MG63 (cell line): ENCODE data around the gene SLC46A2. TPM values are rescaled to one million over a fixed set of nuclear protein-coding genes. Genes with fewer than 3 reads are reported as not detected.
A peak's percentile ranks its signal among the peaks of the same experiment; 100 is the strongest.

ENCODE experiments used
- DNase-seq: peaks from one replicate; pipeline ENCODE4 v3.0.0-alpha.2; 2020
- H3K27me3 ChIP-seq: fragments of 250-450 bp; sonication (Bioruptor Pico); 2 replicates; pipeline ENCODE4 v1.5.1; 2020; ENCODE audit warnings: mild to moderate bottlenecking, moderate library complexity
- H3K36me3 ChIP-seq: fragments of 250-450 bp; sonication (Bioruptor Pico); 2 replicates; pipeline ENCODE4 v1.5.1; 2020; ENCODE audit warnings: mild to moderate bottlenecking, moderate library complexity
- H3K4me3 ChIP-seq: fragments of 250-450 bp; sonication (Bioruptor Pico); 2 replicates; pipeline ENCODE4 v1.5.1; 2020; ENCODE audit warnings: mild to moderate bottlenecking, moderate library complexity
- H3K9me3 ChIP-seq: fragments of 250-450 bp; sonication (Bioruptor Pico); 2 replicates; pipeline ENCODE4 v1.5.1; 2020; ENCODE audit warnings: mild to moderate bottlenecking, moderate library complexity
- total RNA-seq: library from RNA; depleted of rRNA; stranded (reverse); fragments of >200 nt; shearing (Covaris generic); gene quantifications from 2 replicates; pipeline ENCODE4 v1.2.3, GENCODE V29; 2014; ENCODE audit warnings: low replicate concordance

SLC46A2 gene
- total RNA-seq, 1 experiment from 2014 or later, result not detected

DNA sequence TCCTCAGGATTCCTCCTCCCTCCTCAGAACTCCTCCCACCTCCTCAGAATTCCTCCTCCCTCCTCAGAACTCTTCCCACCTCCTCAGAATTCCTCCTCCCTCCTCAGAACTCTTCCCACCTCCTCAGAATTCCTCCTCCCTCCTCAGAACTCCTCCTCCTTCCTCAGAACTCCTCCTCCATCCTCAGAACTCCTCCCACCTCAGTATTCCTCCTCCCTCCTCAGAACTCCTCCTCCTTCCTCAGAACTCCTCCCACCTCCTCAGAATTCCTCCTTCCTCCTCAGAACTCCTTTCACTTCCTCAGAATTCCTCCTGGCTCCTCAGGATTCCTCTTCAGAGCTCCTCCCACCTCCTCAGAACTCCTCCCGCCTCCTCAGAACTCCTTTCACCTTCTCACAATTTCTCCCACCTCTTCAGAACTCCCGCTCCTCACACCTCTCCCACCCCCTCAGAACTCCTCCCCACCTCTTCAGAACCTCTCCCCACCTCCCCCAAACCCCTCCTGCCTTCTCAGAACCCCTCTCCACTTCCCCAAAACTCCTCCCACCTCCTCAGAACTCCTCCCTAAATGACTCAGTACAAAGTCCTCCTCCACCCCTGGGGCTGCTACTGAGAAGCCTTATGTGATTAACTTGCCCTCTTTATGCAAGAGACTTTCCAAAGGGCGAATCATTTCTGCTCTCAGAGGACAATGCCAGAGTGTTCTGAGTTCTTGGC, 23.2 kb downstream of the SLC46A2 start:
- Histone ChIP-seq H3K36me3 (peaks cover 11% of the 10 kb centered on the region), H3K27me3 (no peaks in the 10 kb centered on the region), H3K9me3 (no peaks in the 10 kb centered on the region), H3K4me3 (no peak overlapping the region)
- DNase-seq, result peak; percentile 75

DNA sequence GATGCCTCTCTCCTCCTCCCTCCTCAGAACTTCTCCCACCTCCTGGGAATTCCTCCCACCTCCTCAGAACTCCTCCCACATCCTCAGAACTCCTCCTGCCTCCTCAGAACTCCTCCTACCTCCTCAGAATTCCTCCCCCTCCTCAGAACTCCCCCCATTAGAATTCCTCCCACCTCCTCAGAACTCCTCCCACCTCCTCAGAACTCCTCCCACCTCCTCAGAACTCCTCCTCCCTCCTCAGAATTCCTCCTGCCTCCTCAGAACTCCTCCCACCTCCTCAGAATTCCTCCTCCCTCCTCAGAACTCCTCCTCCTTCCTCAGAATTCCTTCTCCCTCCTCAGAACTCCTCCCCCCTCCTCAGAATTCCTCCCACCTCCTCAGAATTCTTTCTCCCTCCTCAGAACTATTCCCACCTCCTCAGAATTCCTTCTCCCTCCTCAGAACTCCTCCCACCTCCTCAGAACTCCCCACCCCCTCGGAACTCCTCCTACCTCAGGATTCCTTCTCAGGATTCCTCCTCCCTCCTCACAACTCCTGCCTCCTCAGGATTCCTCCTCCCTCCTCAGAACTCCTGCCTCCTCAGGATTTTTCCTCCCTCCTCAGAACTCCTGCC, 23.9 kb downstream of the SLC46A2 start:
- peak; percentile 79 for DNase-seq
- H3K9me3 ChIP-seq, result no peaks in the 10 kb centered on the region
- H3K36me3 ChIP-seq, result peaks cover 11% of the 10 kb centered on the region
- no peak overlapping the region for H3K4me3 ChIP-seq
- H3K27me3 ChIP-seq, result no peaks in the 10 kb centered on the region

DNA sequence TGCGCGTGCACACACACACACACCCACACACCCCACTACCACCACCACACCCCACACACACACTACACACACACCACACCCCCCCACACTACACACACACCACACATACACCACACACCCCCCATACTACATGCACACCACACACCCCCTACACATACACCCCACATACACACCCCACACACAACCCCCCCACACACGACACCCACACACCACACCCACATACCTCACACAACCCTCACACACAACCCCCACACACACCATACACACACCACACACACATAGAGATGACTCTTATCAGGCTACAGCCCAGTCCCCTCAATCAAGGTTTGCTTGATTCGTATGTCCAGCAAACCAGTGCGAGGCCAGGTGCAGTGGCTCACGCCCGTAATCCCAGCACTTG, 25.7 kb downstream of the SLC46A2 start:
- Histone ChIP-seq H3K9me3 (no peaks in the 10 kb centered on the region), H3K36me3 (peaks cover 8% of the 10 kb centered on the region), H3K27me3 (no peaks in the 10 kb centered on the region), H3K4me3 (no peak overlapping the region)
- no peak for DNase-seq

DNA sequence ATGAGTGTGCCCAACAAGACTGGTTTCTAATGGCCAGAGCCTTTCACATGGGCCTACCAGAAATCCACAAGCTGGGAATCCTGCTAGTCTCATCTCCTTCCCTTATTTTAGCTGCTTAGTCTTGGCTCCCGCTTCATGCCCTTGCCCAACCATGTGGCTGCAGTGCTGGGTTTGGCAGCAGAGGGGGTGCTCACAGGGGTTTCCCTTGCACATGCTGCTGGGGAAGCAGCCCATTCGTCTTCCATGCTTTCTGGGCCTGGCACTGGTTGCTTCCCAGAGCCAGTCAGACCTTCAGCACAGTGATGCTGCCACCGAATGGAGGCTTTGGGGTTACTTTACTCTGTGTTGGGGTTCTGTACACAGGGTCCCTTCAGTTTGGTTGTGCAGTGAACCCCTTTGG, 26.3 kb downstream of the SLC46A2 start:
- no peaks in the 10 kb centered on the region for H3K27me3 ChIP-seq
- no peak overlapping the region for H3K4me3 ChIP-seq
- H3K36me3 ChIP-seq, result peaks cover 8% of the 10 kb centered on the region
- no peak for DNase-seq
- H3K9me3 ChIP-seq, result no peaks in the 10 kb centered on the region

DNA sequence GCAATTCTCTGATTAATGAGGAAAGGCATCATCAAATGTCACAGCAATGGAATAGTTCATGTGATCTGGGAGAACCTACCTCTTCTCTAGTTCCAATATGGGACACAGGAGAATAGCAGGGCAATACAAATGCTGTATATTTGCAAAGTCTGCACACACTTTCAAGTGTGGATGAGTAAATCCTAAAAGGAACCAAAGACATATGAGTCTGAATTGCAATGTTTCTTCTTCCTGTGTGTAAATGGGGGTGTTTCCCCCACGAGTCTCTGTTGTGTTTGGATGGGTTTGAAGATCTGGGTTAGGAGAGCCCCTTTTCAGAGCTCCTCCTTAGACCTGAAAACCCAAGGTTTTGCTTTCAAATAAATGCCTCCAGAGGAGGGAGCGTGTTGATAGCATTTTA, 26.9 kb downstream of the SLC46A2 start:
- Histone ChIP-seq H3K4me3 (no peak overlapping the region), H3K9me3 (no peaks in the 10 kb centered on the region), H3K27me3 (no peaks in the 10 kb centered on the region), H3K36me3 (peaks cover 8% of the 10 kb centered on the region)
- no peak for DNase-seq

DNA sequence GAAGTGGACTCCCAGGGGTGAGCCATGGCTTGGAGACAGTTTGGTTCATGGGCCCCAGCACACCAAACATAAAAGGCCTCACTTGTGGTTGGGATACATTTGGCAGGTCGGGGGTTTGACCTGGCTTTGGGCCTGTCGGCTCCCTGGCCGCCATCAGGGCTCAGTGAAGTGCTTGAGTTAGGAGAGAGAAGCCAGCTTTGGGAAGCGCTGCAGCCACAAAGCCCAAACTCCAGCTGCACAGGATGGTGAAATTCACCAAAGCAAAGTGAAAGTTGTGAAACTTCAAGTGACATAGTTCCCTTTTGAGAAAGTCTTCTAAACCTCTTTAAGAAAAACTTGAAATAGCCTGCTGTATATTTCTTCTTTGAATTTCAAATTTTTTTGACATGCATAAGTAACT, 27.5 kb downstream of the SLC46A2 start:
- Histone ChIP-seq H3K36me3 (peaks cover 4% of the 10 kb centered on the region; the same call in 1 of the 2 replicates), H3K9me3 (no peaks in the 10 kb centered on the region), H3K27me3 (no peaks in the 10 kb centered on the region), H3K4me3 (no peak overlapping the region)
- no peak for DNase-seq

DNA sequence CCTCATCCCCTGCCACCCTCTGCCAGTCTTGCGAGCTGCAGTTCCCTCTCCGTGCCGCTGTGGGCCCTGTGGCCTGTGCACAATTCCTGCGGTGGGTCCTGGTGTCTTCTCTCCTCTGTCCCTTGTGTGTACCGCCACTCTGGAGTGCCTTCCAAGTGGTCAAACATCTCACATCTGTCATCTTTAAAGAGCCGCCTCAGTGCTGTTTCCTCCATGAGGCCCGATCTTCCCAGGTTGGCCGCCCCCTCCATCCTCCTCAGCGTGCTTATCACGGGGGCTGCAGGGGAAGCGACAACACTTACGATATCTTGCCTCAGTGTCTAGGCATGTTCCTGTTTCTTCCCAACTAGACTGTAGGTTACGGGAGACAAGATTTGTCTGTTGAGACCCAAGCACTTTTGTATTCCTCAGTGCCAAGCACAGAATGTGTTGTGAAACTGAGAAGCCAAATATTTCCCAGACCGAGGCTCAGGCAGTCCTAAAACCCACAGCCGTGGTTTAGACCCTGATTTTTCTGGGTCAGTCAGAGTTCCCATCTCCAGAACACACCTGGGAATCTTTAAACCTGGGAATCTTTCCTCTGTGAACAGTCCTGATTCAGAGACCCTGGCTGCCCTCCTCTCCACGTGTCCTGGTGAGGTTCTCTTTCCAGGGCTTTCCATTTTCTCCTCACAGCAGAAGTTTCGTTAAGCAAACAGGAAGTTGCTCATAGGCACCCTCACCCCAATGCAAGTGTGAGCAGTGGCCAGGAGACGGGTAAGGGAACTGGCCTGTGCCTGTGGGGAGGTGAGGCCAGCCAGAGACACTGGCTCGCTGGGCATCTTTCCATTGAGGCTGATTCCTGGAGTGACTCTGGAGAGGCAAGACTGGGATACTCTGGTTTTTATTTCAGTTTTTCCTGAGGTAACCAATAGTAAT, 28.8 kb downstream of the SLC46A2 start:
- peak; percentile 77 for DNase-seq
- Histone ChIP-seq H3K4me3 (no peak overlapping the region), H3K27me3 (no peaks in the 10 kb centered on the region), H3K9me3 (no peaks in the 10 kb centered on the region), H3K36me3 (no peaks in the 10 kb centered on the region; the same call in 1 of the 2 replicates)

DNA sequence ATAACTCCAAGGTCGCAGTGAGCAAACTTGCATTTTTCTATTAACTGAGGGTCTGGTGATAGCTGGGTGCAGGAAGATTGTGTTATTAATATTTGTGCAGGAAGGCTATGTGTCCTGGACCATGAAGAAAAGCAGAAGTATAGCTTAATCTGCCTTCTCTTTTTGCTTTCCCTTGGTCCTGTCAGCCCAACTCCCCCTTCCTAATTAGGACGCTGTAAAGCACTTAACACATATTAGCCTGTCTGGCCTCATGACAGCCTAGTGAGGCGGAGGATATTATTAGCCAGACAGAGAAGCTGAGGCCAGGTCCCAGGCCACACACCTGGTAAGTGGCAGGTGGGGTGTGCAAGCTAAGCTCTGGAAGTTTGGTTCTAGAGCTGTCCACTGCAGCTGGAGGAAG, 29.5 kb downstream of the SLC46A2 start:
- Histone ChIP-seq H3K4me3 (no peak overlapping the region), H3K27me3 (no peaks in the 10 kb centered on the region), H3K9me3 (no peaks in the 10 kb centered on the region), H3K36me3 (no peaks in the 10 kb centered on the region; the same call in 1 of the 2 replicates)
- no peak for DNase-seq

- DNase-seq, result no peak
- Histone ChIP-seq H3K4me3 (no peak overlapping the region), H3K9me3 (no peaks in the 10 kb centered on the region)
These were observed 30.2 kb downstream of the SLC46A2 start for GRCh38 chr9:112860451-112860850.

GRCh38 chr9:112858625-112859147, 32.0 kb downstream of the SLC46A2 start:
- Histone ChIP-seq H3K36me3 (no peaks in the 10 kb centered on the region; the same call in 1 of the 2 replicates), H3K4me3 (no peak overlapping the region), H3K9me3 (no peaks in the 10 kb centered on the region), H3K27me3 (no peaks in the 10 kb centered on the region)
- DNase-seq, result peak; percentile 42

More at GRCh38 chr9:112860451-112860850, 30.2 kb downstream of the SLC46A2 start:
- Histone ChIP-seq H3K36me3 (no peaks in the 10 kb centered on the region; the same call in 1 of the 2 replicates), H3K27me3 (no peaks in the 10 kb centered on the region)

GRCh38 chr9:112858005-112858404, 32.7 kb downstream of the SLC46A2 start:
- no peaks in the 10 kb centered on the region for H3K27me3 ChIP-seq
- no peak overlapping the region for H3K4me3 ChIP-seq
- DNase-seq, result no peak
- H3K9me3 ChIP-seq, result no peaks in the 10 kb centered on the region
- H3K36me3 ChIP-seq, result no peaks in the 10 kb centered on the region; the same call in 1 of the 2 replicates

DNA sequence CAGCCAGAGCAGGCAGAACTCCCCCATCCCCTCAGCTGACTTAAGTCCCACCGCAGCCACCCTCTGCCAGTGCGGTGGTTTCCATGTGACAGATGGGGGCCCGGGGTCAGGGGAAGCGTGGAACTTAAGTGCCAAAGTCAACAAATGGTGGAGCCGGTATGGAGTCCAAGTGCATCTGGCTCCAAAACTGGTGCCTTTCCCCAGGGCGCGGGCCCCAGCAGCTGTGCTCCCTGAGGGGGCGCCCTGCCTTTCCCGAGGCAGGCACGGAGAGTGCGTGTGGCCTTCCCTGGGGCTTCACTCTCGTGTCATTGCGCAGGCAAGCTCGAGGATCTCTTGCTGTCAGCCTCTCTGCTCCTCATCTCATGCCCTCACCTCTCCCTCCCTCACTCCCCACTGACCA, 33.8 kb downstream of the SLC46A2 start:
- DNase-seq, result no peak
- Histone ChIP-seq H3K36me3 (no peaks in the 10 kb centered on the region; the same call in 1 of the 2 replicates), H3K27me3 (no peaks in the 10 kb centered on the region), H3K9me3 (no peaks in the 10 kb centered on the region), H3K4me3 (no peak overlapping the region)

- H3K27me3 ChIP-seq, result no peaks in the 10 kb centered on the region
- no peak overlapping the region for H3K4me3 ChIP-seq
- H3K9me3 ChIP-seq, result no peaks in the 10 kb centered on the region
- DNase-seq, result no peak
- H3K36me3 ChIP-seq, result no peaks in the 10 kb centered on the region; the same call in 1 of the 2 replicates
These were observed 34.5 kb downstream of the SLC46A2 start for GRCh38 chr9:112856200-112856599.

GRCh38 chr9:112854657-112855056, 36.0 kb downstream of the SLC46A2 start:
- no peaks in the 10 kb centered on the region for H3K27me3 ChIP-seq
- H3K4me3 ChIP-seq, result no peak overlapping the region
- DNase-seq, result no peak
- H3K9me3 ChIP-seq, result no peaks in the 10 kb centered on the region
- H3K36me3 ChIP-seq, result no peaks in the 10 kb centered on the region; the same call in 1 of the 2 replicates

DNA sequence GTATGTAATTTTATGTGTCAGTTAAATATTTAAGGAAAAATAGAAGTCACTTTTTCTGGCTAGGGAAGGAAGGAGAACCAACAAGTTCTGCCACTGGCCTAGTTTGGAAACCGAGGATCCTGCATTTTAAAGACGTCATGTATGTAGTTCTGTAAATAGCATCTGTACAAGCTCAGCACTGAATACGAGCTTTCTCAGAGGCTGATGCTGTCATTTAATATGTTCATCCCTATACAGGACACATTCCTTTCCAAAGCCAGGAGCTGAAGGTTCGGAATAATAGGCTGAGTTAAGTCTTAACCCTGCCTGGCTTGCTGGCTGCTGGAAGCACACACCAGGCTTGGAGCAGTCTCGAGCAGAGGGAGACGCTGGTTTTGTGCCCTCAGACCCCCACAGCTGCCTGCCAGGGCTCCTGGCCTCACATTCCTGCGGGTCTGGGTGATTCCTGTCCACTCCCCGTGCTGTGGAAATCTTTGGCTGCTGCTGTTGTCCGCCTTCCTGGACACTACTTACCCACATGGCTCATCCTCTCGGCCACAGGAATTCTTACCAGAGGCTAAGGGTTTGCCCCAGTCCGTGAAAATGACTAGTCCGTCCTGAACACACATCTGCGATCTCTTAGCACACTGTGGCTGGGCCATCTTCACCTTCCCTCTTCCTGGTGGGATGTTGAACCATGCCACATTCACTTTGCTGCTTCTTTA, 36.6 kb downstream of the SLC46A2 start:
- no peaks in the 10 kb centered on the region for H3K27me3 ChIP-seq
- DNase-seq, result no peak
- H3K4me3 ChIP-seq, result no peak overlapping the region
- no peaks in the 10 kb centered on the region; the same call in 1 of the 2 replicates for H3K36me3 ChIP-seq
- no peaks in the 10 kb centered on the region for H3K9me3 ChIP-seq
